HepG2 (cell line): Measurements from ENCODE around the gene HCFC1R1. TPM values are rescaled to one million over a fixed set of nuclear protein-coding genes. Genes with fewer than 3 reads are reported as not detected.

Experiments
- ATAC-seq: fragments of 200-7000 bp; cut with Tn5 transposase; 3 replicates; pipeline ENCODE4 v1.9.1; 2020; ENCODE audit warnings: mild to moderate bottlenecking, moderate library complexity
- BruUV-seq: library from RNA; stranded (reverse); fragments of 400-500 nt; replicated peaks from 2 replicates; lab custom pipeline; 2021; lab: Mats Ljungman, UMichigan
- CTCF ChIA-PET: fragments of 300-600 bp; formaldehyde crosslinking; extraction: SDS; loops from one replicate; lab custom pipeline; 2021; ENCODE audit warnings: low total read pairs, inconsistent platforms, low intra/inter-chr PET ratio; lab: Yijun Ruan, JAX
- POLR2A ChIA-PET: fragments of 350-600 bp; sonication (Branson Sonifier 250); formaldehyde crosslinking; loops from one replicate; lab custom pipeline; 2020; ENCODE audit warnings: antibody characterized with exemption, inconsistent platforms; lab: Yijun Ruan, JAX
- DNase-seq: peaks from one replicate; pipeline ENCODE4 v3.0.0-alpha.2; 2015; ENCODE audit warnings: low spot score
- FAIRE-seq: peaks from 3 replicates; lab custom pipeline; 2011; peaks lifted over from hg19 to GRCh38; lab: Jason Lieb, UNC
- H2AFZ ChIP-seq: one replicate; pipeline ENCODE4 v1.6.1; 2011; ENCODE audit warnings: low read length, inconsistent platforms
- H3K27ac ChIP-seq: fragments of 300-600 bp; 3 replicates; pipeline ENCODE4 v1.8.0; 2011; ENCODE audit warnings: mixed run types, mild to moderate bottlenecking, mixed read lengths, low read length, inconsistent platforms; ENCODE audit not compliant: insufficient read depth; ENCODE audit errors: extremely low read length
- H3K27me3 ChIP-seq, 2 experiments: fragments of 200-600 bp in 1 of 2; 2 replicates in 1 of 2; 3 replicates in 1 of 2; pipeline versions ENCODE4 v1.6.0 to v1.8.0; 2011; ENCODE audit warnings: low read length in 2 of 2, mild to moderate bottlenecking in 2 of 2, moderate library complexity in 2 of 2, inconsistent platforms in 1 of 2; ENCODE audit not compliant: insufficient read depth in 2 of 2, control insufficient read depth in 1 of 2
- H3K36me3 ChIP-seq, 2 experiments: fragments of 200-600 bp in 1 of 2; replicated peaks in 1 of 2; 2 replicates in 1 of 2; 3 replicates in 1 of 2; pipeline versions ENCODE4 v1.5.1 to v1.8.0; 2011; ENCODE audit warnings: low read length in 2 of 2, inconsistent platforms in 1 of 2; ENCODE audit not compliant: insufficient read depth in 2 of 2, control insufficient read depth in 1 of 2
- H3K4me1 ChIP-seq: 2 replicates; pipeline ENCODE4 v1.5.1; 2012; ENCODE audit warnings: low read length, inconsistent platforms; ENCODE audit not compliant: insufficient read depth
- H3K4me2 ChIP-seq: 2 replicates; pipeline ENCODE4 v1.6.0; 2011; ENCODE audit warnings: low read depth, low read length, inconsistent platforms
- H3K4me3 ChIP-seq, 3 experiments: fragments of 200-600 bp in 1 of 3; sonication (generic), shearing (Covaris generic) in 1 of 3; replicated peaks in 1 of 3; 2 replicates each; pipeline ENCODE4 v1.5.1; 2011 to 2016; ENCODE audit warnings: low read length in 3 of 3, inconsistent platforms in 2 of 3, low read depth in 2 of 3, mild to moderate bottlenecking in 2 of 3, control low read depth in 1 of 3, mixed read lengths in 1 of 3; ENCODE audit not compliant: insufficient read depth in 1 of 3
- H3K79me2 ChIP-seq: one replicate; pipeline ENCODE4 v1.6.1; 2011; ENCODE audit warnings: low read length, inconsistent platforms; ENCODE audit not compliant: insufficient read depth
- H3K9ac ChIP-seq: 2 replicates; pipeline ENCODE4 v1.6.0; 2011; ENCODE audit warnings: mild to moderate bottlenecking, low read depth, low read length, inconsistent platforms; ENCODE audit not compliant: insufficient read depth
- H3K9me3 ChIP-seq: 2 replicates; pipeline ENCODE4 v1.5.1; 2012; ENCODE audit warnings: mild to moderate bottlenecking, low read length
- H4K20me1 ChIP-seq: 2 replicates; pipeline ENCODE4 v1.6.0; 2011; ENCODE audit warnings: inconsistent platforms, mild to moderate bottlenecking, low read length, moderate library complexity; ENCODE audit not compliant: insufficient read depth
- BRCA1 ChIP-seq: sonication (generic); formaldehyde crosslinking; IDR thresholded peaks from 2 replicates; pipeline ENCODE4 v1.4.0; 2020; ENCODE audit warnings: missing genetic modification reagents
- CC2D1A ChIP-seq: sonication (generic); formaldehyde crosslinking; IDR thresholded peaks from 2 replicates; pipeline ENCODE4 v1.8.1; 2023; ENCODE audit warnings: mild to moderate bottlenecking, missing genetic modification reagents
- EZH2 ChIP-seq: conservative IDR thresholded peaks from 2 replicates; pipeline ENCODE4 v1.6.1; 2012; ENCODE audit warnings: mild to moderate bottlenecking, low read depth, low read length, moderate library complexity
- HMG20A ChIP-seq: IDR thresholded peaks from 2 replicates; pipeline ENCODE4 v1.6.1; 2016; ENCODE audit warnings: borderline replicate concordance
- HOXA5 ChIP-seq: sonication (generic); formaldehyde crosslinking; IDR thresholded peaks from 2 replicates; pipeline ENCODE4 v1.4.0; 2020; ENCODE audit warnings: missing genetic modification reagents
- IKZF1 ChIP-seq: fragments of 450-650 bp; IDR thresholded peaks from 2 replicates; pipeline ENCODE4 v1.7.1; 2016
- MED13 ChIP-seq: sonication (generic); formaldehyde crosslinking; IDR thresholded peaks from 2 replicates; pipeline ENCODE4 v1.5.0; 2020; ENCODE audit warnings: missing genetic modification reagents
- MIER3 ChIP-seq: IDR thresholded peaks from 2 replicates; pipeline ENCODE4 v1.6.1; 2016; ENCODE audit warnings: missing compliant biosample characterization, borderline replicate concordance
- PCBP1 ChIP-seq: fragments of 200-400 bp; formaldehyde crosslinking; IDR thresholded peaks from 2 replicates; pipeline ENCODE4 v1.6.1; 2017; ENCODE audit warnings: mild to moderate bottlenecking, low read depth, low read length, borderline replicate concordance
- PHF21A ChIP-seq: sonication (generic); formaldehyde crosslinking; IDR thresholded peaks from 2 replicates; pipeline ENCODE4 v1.5.0; 2020; ENCODE audit warnings: mild to moderate bottlenecking, missing genetic modification reagents
- RARA ChIP-seq: IDR thresholded peaks from 2 replicates; pipeline ENCODE4 v1.6.1; 2016; ENCODE audit warnings: missing genetic modification reagents, missing compliant biosample characterization
- RXRB ChIP-seq: IDR thresholded peaks from 2 replicates; pipeline ENCODE4 v1.6.1; 2016; ENCODE audit warnings: borderline replicate concordance, missing genetic modification reagents, missing compliant biosample characterization
- SETDB1 ChIP-seq: sonication (generic); formaldehyde crosslinking; IDR thresholded peaks from 2 replicates; pipeline ENCODE4 v1.5.1; 2020; ENCODE audit warnings: missing genetic modification reagents, mild to moderate bottlenecking, borderline replicate concordance
- SIX4 ChIP-seq: sonication (generic); formaldehyde crosslinking; IDR thresholded peaks from 2 replicates; pipeline ENCODE4 v1.4.0; 2020; ENCODE audit warnings: missing genetic modification reagents
- SMARCE1 ChIP-seq: fragments of 450-650 bp; IDR thresholded peaks from 2 replicates; pipeline ENCODE4 v1.6.1; 2017; ENCODE audit warnings: borderline replicate concordance
- SMYD3 ChIP-seq: sonication (generic); formaldehyde crosslinking; IDR thresholded peaks from 2 replicates; pipeline ENCODE4 v1.8.1; 2023; ENCODE audit warnings: mild to moderate bottlenecking, missing genetic modification reagents
- SNAPC2 ChIP-seq: sonication (generic); formaldehyde crosslinking; IDR thresholded peaks from 2 replicates; pipeline ENCODE4 v1.8.1; 2022; ENCODE audit warnings: mild to moderate bottlenecking, missing genetic modification reagents
- SP2 ChIP-seq: sonication (generic); formaldehyde crosslinking; IDR thresholded peaks from 2 replicates; pipeline ENCODE4 v1.5.1; 2020; ENCODE audit warnings: mild to moderate bottlenecking, missing genetic modification reagents
- XBP1 ChIP-seq: sonication (generic); formaldehyde crosslinking; IDR thresholded peaks from 2 replicates; pipeline ENCODE4 v1.5.0; 2020; ENCODE audit warnings: missing genetic modification reagents
- ZBTB7B ChIP-seq: sonication (generic); formaldehyde crosslinking; IDR thresholded peaks from 2 replicates; pipeline ENCODE4 v1.4.0; 2020; ENCODE audit warnings: missing genetic modification reagents
- ZFP37 ChIP-seq: sonication (generic); formaldehyde crosslinking; IDR thresholded peaks from 2 replicates; pipeline ENCODE4 v1.4.0; 2020; ENCODE audit warnings: missing genetic modification reagents, borderline replicate concordance
- ZNF256 ChIP-seq: sonication (generic); formaldehyde crosslinking; conservative IDR thresholded peaks from 2 replicates; pipeline ENCODE4 v1.4.0; 2020; ENCODE audit warnings: missing genetic modification reagents
- ZNF44 ChIP-seq: sonication (generic); formaldehyde crosslinking; IDR thresholded peaks from 2 replicates; pipeline ENCODE4 v1.5.1; 2020; ENCODE audit warnings: mild to moderate bottlenecking, missing genetic modification reagents
- ZNF543 ChIP-seq: sonication (generic); formaldehyde crosslinking; IDR thresholded peaks from 2 replicates; pipeline ENCODE4 v1.4.0; 2020; ENCODE audit warnings: mild to moderate bottlenecking, missing genetic modification reagents
- ZNF660 ChIP-seq: sonication (generic); formaldehyde crosslinking; IDR thresholded peaks from 2 replicates; pipeline ENCODE4 v1.5.1; 2020; ENCODE audit warnings: mild to moderate bottlenecking, low read depth, missing genetic modification reagents, borderline replicate concordance
- ZNF800 ChIP-seq: sonication (generic); formaldehyde crosslinking; IDR thresholded peaks from 2 replicates; pipeline ENCODE4 v1.4.0; 2020; ENCODE audit warnings: missing genetic modification reagents
- WGBS: methylation state at CpG from one replicate; pipeline ENCODE4 v1.1.6; 2017; ENCODE audit warnings: low lambda C conversion rate; 5-methylcytosine and 5-hydroxymethylcytosine counted together
- in situ Hi-C: cut with HindIII; loops from 2 replicates; pipeline ENCODE4 v1.10.0; 2017; ENCODE audit warnings: low pct_unique_long_range_greater_than_20kb; ENCODE audit not compliant: extremely low pct_ligation_motif_present
- intact Hi-C: fragments of 100-400 bp; cut with micrococcal nuclease; formaldehyde crosslinking; loops from one replicate; pipeline ENCODE4 v1.10.0; 2022; ENCODE audit not compliant: unreplicated experiment
- polyA plus RNA-seq, 8 experiments: library from polyadenylated mRNA; depleted of rRNA in 3 of 8; stranded (reverse) in 7 of 8; unstranded in 1 of 8; fragments of >200 nt; fragmentation: Illumina TruSeq in 4 of 8; extraction: Trizol in 4 of 8; gene quantifications; 2 replicates each; pipeline versions ENCODE4 v1.2.1 to v1.2.3, GENCODE V29; 2011 to 2016; ENCODE audit warnings: low read depth in 4 of 8, missing spikeins in 1 of 8, mixed read lengths in 1 of 8; ENCODE audit not compliant: insufficient read depth in 1 of 8
- total RNA-seq, 5 experiments: library from RNA; depleted of rRNA; stranded (reverse); fragments of >200 nt; fragmentation: Illumina TruSeq; extraction: Trizol; gene quantifications; 2 replicates each; pipeline ENCODE4 v1.2.3, GENCODE V29; 2016; ENCODE audit warnings: low read depth in 1 of 5

Gene HCFC1R1
- total and polyA plus RNA-seq, 2 of the 13 experiments (the other 11 are each of a cell fraction or from before 2014, with no cell fraction given) = 13.8 to 16.1 TPM

- ChIA-PET POLR2A (interaction anchor here (14.2 to 18.8 kb wide), 2 partner anchors 5 to 9 kb away, joined by 750 read pairs; partner anchors contain the start of genes CLDN6, CLDN9, HCFC1R1 and THOC6), CTCF (no interaction called here)
- Histone ChIP-seq H3K4me2 (peak overlapping the region; percentile 55), H3K36me3 (no peaks in the 10 kb centered on the region), H3K27ac (no peak overlapping the region), H3K4me1 (peaks cover 97% of the 10 kb centered on the region), H3K4me3 (peak overlapping the region in 1 of 3 experiments; percentile 40; a peak in 1 of 6 replicates), H3K9me3 (no peaks in the 10 kb centered on the region), H3K79me2 (no peaks in the 10 kb centered on the region), H3K27me3 (peaks cover 7 to 22% of the 10 kb centered on the region in 2 experiments; a peak in 4 of 5 replicates), H3K9ac (no peak overlapping the region), H4K20me1 (no peaks in the 10 kb centered on the region), H2AFZ (no peak overlapping the region)
- DNase-seq (no peak), FAIRE-seq (no peak), ATAC-seq (peak; percentile 28)
- in situ Hi-C loops = no loop called here
- intact Hi-C loops = no loop called here
- BruUV-seq = no TSS peak
- WGBS = 13% methylated on average over 9 of the region's 12 CpGs
- no peak for TF ChIP-seq RXRB (CRISPR knock-in tag)
- no peak for TF ChIP-seq ZNF44 (CRISPR knock-in tag)
- TF ChIP-seq ZNF256 (CRISPR knock-in tag) = no peak
- no peak for TF ChIP-seq SP2 (CRISPR knock-in tag)
- TF ChIP-seq ZNF660 (CRISPR knock-in tag) = no peak
- TF ChIP-seq HOXA5 (CRISPR knock-in tag) = no peak
- no peak for TF ChIP-seq SETDB1 (CRISPR knock-in tag)
- no peak for TF ChIP-seq CC2D1A
- TF ChIP-seq ZBTB7B (CRISPR knock-in tag) = peak; percentile 5; the same call in 1 of the 2 replicates
- TF ChIP-seq ZNF800 (CRISPR knock-in tag) = 0 out of 2 replicates have a peak, but pooled peaks have one; percentile 24
- TF ChIP-seq HMG20A (CRISPR knock-in tag) = no peak
- TF ChIP-seq SMYD3 (CRISPR knock-in tag) = no peak
- TF ChIP-seq MIER3 (CRISPR knock-in tag) = no peak
- no peak for TF ChIP-seq ZNF543 (CRISPR knock-in tag)
- TF ChIP-seq SNAPC2 (CRISPR knock-in tag) = no peak
- TF ChIP-seq PHF21A (CRISPR knock-in tag) = no peak
- no peak for TF ChIP-seq EZH2
- TF ChIP-seq SMARCE1 = no peak
- TF ChIP-seq PCBP1 = no peak
- no peak for TF ChIP-seq IKZF1
- no peak for TF ChIP-seq XBP1 (CRISPR knock-in tag)
- TF ChIP-seq SIX4 (CRISPR knock-in tag) = no peak
- 0 out of 2 replicates have a peak, but pooled peaks have one; percentile 9 for TF ChIP-seq RARA (CRISPR knock-in tag)
- no peak for TF ChIP-seq MED13 (CRISPR knock-in tag)
- TF ChIP-seq ZFP37 (CRISPR knock-in tag) = no peak
- TF ChIP-seq BRCA1 (CRISPR knock-in tag) = no peak
Observed at GRCh38 chr16:3013998-3014690, 9.6 kb downstream of the HCFC1R1 start.
